Loucy (cell line): ENCODE data around the gene CYP17A1.

Experiments
- H2AFZ ChIP-seq: fragments of 200-600 bp; sonication (generic); 2 replicates; pipeline ENCODE4 v1.6.0; 2016; ENCODE audit warnings: antibody characterized with exemption, mild to moderate bottlenecking, low read length, moderate library complexity
- H3F3A ChIP-seq: fragments of 200-600 bp; 2 replicates; pipeline ENCODE4 v1.6.0; 2016; ENCODE audit warnings: antibody characterized with exemption, low read depth, mild to moderate bottlenecking
- H3K27me3 ChIP-seq: fragments of 200-600 bp; sonication (generic); 2 replicates; pipeline ENCODE4 v1.6.1; 2014; ENCODE audit warnings: low read length, mild to moderate bottlenecking; ENCODE audit not compliant: insufficient read depth, poor library complexity, severe bottlenecking
- H3K36me3 ChIP-seq: fragments of 200-600 bp; sonication (generic); 2 replicates; pipeline ENCODE4 v1.6.1; 2016; ENCODE audit warnings: low read length; ENCODE audit not compliant: insufficient read depth
- H3K4me1 ChIP-seq: fragments of 200-600 bp; sonication (generic); 2 replicates; pipeline ENCODE4 v1.5.1; 2014; ENCODE audit warnings: low read length, mild to moderate bottlenecking; ENCODE audit not compliant: insufficient read depth, poor library complexity, severe bottlenecking
- H3K4me2 ChIP-seq: fragments of 200-600 bp; sonication (generic); 2 replicates; pipeline ENCODE4 v1.6.0; 2014; ENCODE audit warnings: antibody characterized with exemption, low read length, low read depth, mild to moderate bottlenecking; ENCODE audit not compliant: poor library complexity, severe bottlenecking
- H3K4me3 ChIP-seq: fragments of 200-600 bp; sonication (generic); 2 replicates; pipeline ENCODE4 v1.5.1; 2014; ENCODE audit warnings: low read length, mild to moderate bottlenecking, mixed read lengths; ENCODE audit not compliant: poor library complexity, severe bottlenecking
- H3K79me2 ChIP-seq: fragments of 200-600 bp; sonication (generic); 2 replicates; pipeline ENCODE4 v1.6.1; 2014; ENCODE audit warnings: low read length; ENCODE audit not compliant: insufficient read depth
- H3K9ac ChIP-seq: fragments of 200-600 bp; sonication (generic); 2 replicates; pipeline ENCODE4 v1.6.0; 2014; ENCODE audit warnings: mild to moderate bottlenecking, low read depth, low read length, moderate library complexity; ENCODE audit not compliant: poor library complexity, severe bottlenecking
- H3K9me2 ChIP-seq: fragments of 200-600 bp; sonication (generic); replicated peaks from 2 replicates; pipeline ENCODE4 v1.6.1; 2016; ENCODE audit warnings: low read depth, low read length, mixed read lengths
- H3K9me3 ChIP-seq: fragments of 200-600 bp; sonication (generic); 2 replicates; pipeline ENCODE4 v1.6.1; 2014; ENCODE audit warnings: mild to moderate bottlenecking, antibody characterized with exemption, low read length, low read depth; ENCODE audit not compliant: insufficient read depth
- H4K20me1 ChIP-seq: fragments of 200-600 bp; sonication (generic); 2 replicates; pipeline ENCODE4 v1.6.0; 2014; ENCODE audit warnings: antibody characterized with exemption, low read length, mild to moderate bottlenecking; ENCODE audit not compliant: insufficient read depth, poor library complexity, severe bottlenecking
- CTCF ChIP-seq: fragments of 200-600 bp; sonication (generic); conservative IDR thresholded peaks from 2 replicates; pipeline ENCODE4 v1.5.1; 2014; ENCODE audit warnings: mild to moderate bottlenecking, antibody characterized with exemption, low read length
- EZH2phosphoT487 ChIP-seq: fragments of 200-600 bp; IDR thresholded peaks from 2 replicates; pipeline ENCODE4 v1.6.1; 2018; ENCODE audit warnings: antibody characterized with exemption, mild to moderate bottlenecking, moderate library complexity, borderline replicate concordance

CYP17A1 gene

GRCh38 chr10:102832987-102833386 is 4.2 kb downstream of the CYP17A1 start:
- Histone ChIP-seq H3K79me2 (no peaks in the 10 kb centered on the region), H3K9ac (no peak overlapping the region), H3K36me3 (no peaks in the 10 kb centered on the region), H3K9me2 (no peaks in the 10 kb centered on the region), H4K20me1 (no peaks in the 10 kb centered on the region), H2AFZ (no peak overlapping the region), H3F3A (no peaks in the 10 kb centered on the region), H3K4me3 (no peak overlapping the region), H3K4me1 (no peaks in the 10 kb centered on the region), H3K27me3 (no peaks in the 10 kb centered on the region), H3K9me3 (no peaks in the 10 kb centered on the region), H3K4me2 (no peak overlapping the region)
- TF ChIP-seq EZH2phosphoT487, result no peak
- no peak for TF ChIP-seq CTCF

GRCh38 chr10:102832248-102832647 is 5.0 kb downstream of the CYP17A1 start:
- Histone ChIP-seq H3K9me3 (no peaks in the 10 kb centered on the region), H3K4me2 (no peak overlapping the region), H3F3A (no peaks in the 10 kb centered on the region), H3K4me1 (no peaks in the 10 kb centered on the region), H4K20me1 (no peaks in the 10 kb centered on the region), H3K79me2 (no peaks in the 10 kb centered on the region), H3K4me3 (no peak overlapping the region), H3K36me3 (no peaks in the 10 kb centered on the region), H3K27me3 (no peaks in the 10 kb centered on the region), H2AFZ (no peak overlapping the region), H3K9ac (no peak overlapping the region), H3K9me2 (no peaks in the 10 kb centered on the region)
- TF ChIP-seq CTCF, result no peak
- TF ChIP-seq EZH2phosphoT487, result no peak

GRCh38 chr10:102831322-102832071 is 5.7 kb downstream of the CYP17A1 start:
- no peak overlapping the region for H2AFZ ChIP-seq
- H3K27me3 ChIP-seq, result no peaks in the 10 kb centered on the region
- no peaks in the 10 kb centered on the region for H3K9me3 ChIP-seq
- H3K9ac ChIP-seq, result no peak overlapping the region
- no peaks in the 10 kb centered on the region for H3F3A ChIP-seq
- TF ChIP-seq EZH2phosphoT487 (no peak), CTCF (no peak)
- no peak overlapping the region for H3K4me2 ChIP-seq
- H3K4me1 ChIP-seq, result no peaks in the 10 kb centered on the region
- H3K4me3 ChIP-seq, result no peak overlapping the region
- no peaks in the 10 kb centered on the region for H3K36me3 ChIP-seq
- H3K79me2 ChIP-seq, result no peaks in the 10 kb centered on the region
- no peaks in the 10 kb centered on the region for H3K9me2 ChIP-seq
- H4K20me1 ChIP-seq, result no peaks in the 10 kb centered on the region
